ENCODE measurements around the gene ARHGAP24.
A peak's percentile ranks its signal among the peaks of the same experiment; 100 is the strongest.

The ARHGAP24 gene

DNA sequence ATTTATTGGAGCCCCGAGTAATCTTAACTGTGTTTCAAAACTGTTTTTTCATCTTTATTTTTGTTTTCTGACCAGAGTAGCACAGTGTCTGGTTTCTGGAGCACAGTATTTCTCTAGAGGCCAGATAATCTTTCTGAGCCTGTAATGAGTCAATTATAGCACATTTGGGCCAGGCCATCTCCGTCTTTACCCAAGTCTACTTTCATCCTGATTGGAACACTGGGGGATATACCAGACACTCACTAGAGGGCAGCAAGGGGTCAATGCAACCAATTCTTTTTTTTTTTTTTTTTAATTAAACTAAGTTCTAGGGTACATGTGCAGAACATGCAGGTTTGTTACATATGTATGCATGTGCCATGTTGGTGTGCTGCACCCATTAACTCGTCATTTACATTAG lies 282.0 kb downstream of the ARHGAP24 start:
- TF ChIP-seq, protein P1, sequence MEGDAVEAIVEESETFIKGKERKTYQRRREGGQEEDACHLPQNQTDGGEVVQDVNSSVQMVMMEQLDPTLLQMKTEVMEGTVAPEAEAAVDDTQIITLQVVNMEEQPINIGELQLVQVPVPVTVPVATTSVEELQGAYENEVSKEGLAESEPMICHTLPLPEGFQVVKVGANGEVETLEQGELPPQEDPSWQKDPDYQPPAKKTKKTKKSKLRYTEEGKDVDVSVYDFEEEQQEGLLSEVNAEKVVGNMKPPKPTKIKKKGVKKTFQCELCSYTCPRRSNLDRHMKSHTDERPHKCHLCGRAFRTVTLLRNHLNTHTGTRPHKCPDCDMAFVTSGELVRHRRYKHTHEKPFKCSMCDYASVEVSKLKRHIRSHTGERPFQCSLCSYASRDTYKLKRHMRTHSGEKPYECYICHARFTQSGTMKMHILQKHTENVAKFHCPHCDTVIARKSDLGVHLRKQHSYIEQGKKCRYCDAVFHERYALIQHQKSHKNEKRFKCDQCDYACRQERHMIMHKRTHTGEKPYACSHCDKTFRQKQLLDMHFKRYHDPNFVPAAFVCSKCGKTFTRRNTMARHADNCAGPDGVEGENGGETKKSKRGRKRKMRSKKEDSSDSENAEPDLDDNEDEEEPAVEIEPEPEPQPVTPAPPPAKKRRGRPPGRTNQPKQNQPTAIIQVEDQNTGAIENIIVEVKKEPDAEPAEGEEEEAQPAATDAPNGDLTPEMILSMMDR (IDR thresholded peaks at IDR 0.05; ENCODE audit: poor library complexity, severe bottlenecking) = peak; percentile 70
- H3K27ac ChIP-seq (ENCODE audit: poor library complexity, severe bottlenecking) = no peak overlapping the region
- ATAC-seq (ENCODE audit: low read depth) = peak; percentile 49; the same call in 2 of the 3 replicates
- DNase-seq (ENCODE audit: low spot score) = no peak
- H3K4me3 ChIP-seq (ENCODE audit: severe bottlenecking) = no peak overlapping the region
- no peaks in the 10 kb centered on the region for H3K4me1 ChIP-seq (ENCODE audit: insufficient read depth, poor library complexity, severe bottlenecking)
- no peaks in the 10 kb centered on the region for H3K27me3 ChIP-seq (ENCODE audit: insufficient read depth, poor library complexity, severe bottlenecking)
- no peaks in the 10 kb centered on the region for H3K36me3 ChIP-seq (ENCODE audit: low read depth)
- H3K9me3 ChIP-seq (ENCODE audit: severe bottlenecking) = no peaks in the 10 kb centered on the region

- DNase-seq (ENCODE audit: low spot score) (no peak), ATAC-seq (ENCODE audit: low read depth) (no peak)
- TF ChIP-seq, protein P1 (IDR thresholded peaks at IDR 0.05; ENCODE audit: poor library complexity, severe bottlenecking) = no peak
- Histone ChIP-seq H3K36me3 (ENCODE audit: low read depth) (no peaks in the 10 kb centered on the region), H3K9me3 (ENCODE audit: severe bottlenecking) (no peaks in the 10 kb centered on the region), H3K27ac (ENCODE audit: poor library complexity, severe bottlenecking) (no peak overlapping the region), H3K27me3 (ENCODE audit: insufficient read depth, poor library complexity, severe bottlenecking) (no peaks in the 10 kb centered on the region), H3K4me3 (ENCODE audit: severe bottlenecking) (no peak overlapping the region), H3K4me1 (ENCODE audit: insufficient read depth, poor library complexity, severe bottlenecking) (peaks cover 7% of the 10 kb centered on the region)
Measured at GRCh38 chr4:85759388-85759787, 284.4 kb downstream of the ARHGAP24 start.

GRCh38 chr4:85760511-85760910 lies 285.6 kb downstream of the ARHGAP24 start:
- no peak overlapping the region for H3K4me3 ChIP-seq (ENCODE audit: severe bottlenecking)
- TF ChIP-seq, protein P1 (IDR thresholded peaks at IDR 0.05; ENCODE audit: poor library complexity, severe bottlenecking) = no peak
- no peaks in the 10 kb centered on the region for H3K9me3 ChIP-seq (ENCODE audit: severe bottlenecking)
- H3K36me3 ChIP-seq (ENCODE audit: low read depth) = no peaks in the 10 kb centered on the region
- H3K27ac ChIP-seq (ENCODE audit: poor library complexity, severe bottlenecking) = no peak overlapping the region
- DNase-seq (ENCODE audit: low spot score) (no peak), ATAC-seq (ENCODE audit: low read depth) (no peak)
- no peaks in the 10 kb centered on the region for H3K27me3 ChIP-seq (ENCODE audit: insufficient read depth, poor library complexity, severe bottlenecking)
- peaks cover 7% of the 10 kb centered on the region for H3K4me1 ChIP-seq (ENCODE audit: insufficient read depth, poor library complexity, severe bottlenecking)

- Histone ChIP-seq H3K9me3 (ENCODE audit: severe bottlenecking) (no peaks in the 10 kb centered on the region), H3K4me3 (ENCODE audit: severe bottlenecking) (no peak overlapping the region), H3K36me3 (ENCODE audit: low read depth) (no peaks in the 10 kb centered on the region), H3K27me3 (ENCODE audit: insufficient read depth, poor library complexity, severe bottlenecking) (no peaks in the 10 kb centered on the region), H3K27ac (ENCODE audit: poor library complexity, severe bottlenecking) (no peak overlapping the region), H3K4me1 (ENCODE audit: insufficient read depth, poor library complexity, severe bottlenecking) (peaks cover 7% of the 10 kb centered on the region)
- ATAC-seq (ENCODE audit: low read depth) (no peak), DNase-seq (ENCODE audit: low spot score) (no peak)
- TF ChIP-seq, protein P1 (IDR thresholded peaks at IDR 0.05; ENCODE audit: poor library complexity, severe bottlenecking) = no peak
Measured at GRCh38 chr4:85761803-85762528, 287.0 kb downstream of the ARHGAP24 start.

GRCh38 chr4:85762529-85762871 lies 287.6 kb downstream of the ARHGAP24 start:
- Histone ChIP-seq H3K4me1 (ENCODE audit: insufficient read depth, poor library complexity, severe bottlenecking) (peaks cover 7% of the 10 kb centered on the region), H3K27me3 (ENCODE audit: insufficient read depth, poor library complexity, severe bottlenecking) (no peaks in the 10 kb centered on the region), H3K27ac (ENCODE audit: poor library complexity, severe bottlenecking) (no peak overlapping the region), H3K9me3 (ENCODE audit: severe bottlenecking) (no peaks in the 10 kb centered on the region), H3K4me3 (ENCODE audit: severe bottlenecking) (no peak overlapping the region), H3K36me3 (ENCODE audit: low read depth) (no peaks in the 10 kb centered on the region)
- DNase-seq (ENCODE audit: low spot score) = no peak
- ATAC-seq (ENCODE audit: low read depth) = peak; percentile 46; the same call in 1 of the 3 replicates
- TF ChIP-seq, protein P1 (IDR thresholded peaks at IDR 0.05; ENCODE audit: poor library complexity, severe bottlenecking) = no peak
